DND-41 (cell line): ENCODE measurements around the gene BMP7.

Experiments
- ATAC-seq: fragments of 200-7000 bp; cut with Tn5 transposase; 3 replicates; pipeline ENCODE4 v1.9.1; 2021; ENCODE audit warnings: low read depth; ENCODE audit not compliant: insufficient read depth
- DNase-seq: peaks from one replicate; pipeline ENCODE4 v3.0.0-alpha.2; 2020
- H2AFZ ChIP-seq: 2 replicates; pipeline ENCODE4 v1.6.0; 2012; ENCODE audit warnings: low read depth, low read length
- H3K27ac ChIP-seq: 2 replicates; pipeline ENCODE4 v1.5.1; 2012; ENCODE audit warnings: low read length, inconsistent platforms
- H3K27me3 ChIP-seq: fragments of 200-600 bp; sonication (generic); 2 replicates; pipeline ENCODE4 v1.6.0; 2012; ENCODE audit warnings: low read length, mild to moderate bottlenecking, inconsistent platforms; ENCODE audit not compliant: insufficient read depth, poor library complexity
- H3K36me3 ChIP-seq: 2 replicates; pipeline ENCODE4 v1.5.1; 2012; ENCODE audit warnings: low read length, inconsistent platforms; ENCODE audit not compliant: insufficient read depth
- H3K4me1 ChIP-seq: 2 replicates; pipeline ENCODE4 v1.5.1; 2012; ENCODE audit warnings: mild to moderate bottlenecking, low read length; ENCODE audit not compliant: insufficient read depth
- H3K4me2 ChIP-seq: 2 replicates; pipeline ENCODE4 v1.6.0; 2012; ENCODE audit warnings: mild to moderate bottlenecking, moderate library complexity, low read length, inconsistent platforms; ENCODE audit not compliant: insufficient read depth
- H3K4me3 ChIP-seq, 2 experiments: fragments of 200-600 bp in 1 of 2; shearing (Covaris generic) in 1 of 2; 2 replicates each; pipeline ENCODE4 v1.5.1; 2012 to 2016; ENCODE audit warnings: inconsistent platforms in 2 of 2, low read length in 2 of 2, mild to moderate bottlenecking in 2 of 2, low read depth in 1 of 2, moderate library complexity in 1 of 2
- H3K79me2 ChIP-seq: 2 replicates; pipeline ENCODE4 v1.6.0; 2012; ENCODE audit warnings: low read length, inconsistent platforms; ENCODE audit not compliant: insufficient read depth
- H3K9ac ChIP-seq: 2 replicates; pipeline ENCODE4 v1.6.0; 2012; ENCODE audit warnings: low read depth, mild to moderate bottlenecking, inconsistent platforms, low read length, moderate library complexity
- H3K9me3 ChIP-seq: 2 replicates; pipeline ENCODE4 v1.5.1; 2012; ENCODE audit warnings: low read length, moderate library complexity, mild to moderate bottlenecking, inconsistent platforms; ENCODE audit not compliant: insufficient read depth, severe bottlenecking
- H4K20me1 ChIP-seq: 2 replicates; pipeline ENCODE4 v1.6.0; 2012; ENCODE audit warnings: low read length; ENCODE audit not compliant: insufficient read depth
- CTCF ChIP-seq: IDR thresholded peaks from 2 replicates; pipeline ENCODE4 v1.5.1; 2012; ENCODE audit warnings: borderline replicate concordance, low read length, moderate library complexity, mild to moderate bottlenecking; ENCODE audit not compliant: poor library complexity, severe bottlenecking; ENCODE audit errors: extremely low read depth
- EZH2 ChIP-seq: IDR thresholded peaks from 3 replicates; pipeline ENCODE4 v1.6.1; 2012; ENCODE audit warnings: borderline replicate concordance, low read depth, mild to moderate bottlenecking, moderate library complexity, low read length, inconsistent platforms; ENCODE audit not compliant: severe bottlenecking

Gene BMP7

GRCh38 chr20:57177636-57178280 is 88.7 kb downstream of the BMP7 start:
- DNase-seq (no peak), ATAC-seq (no peak)
- H3K4me2 ChIP-seq = no peak overlapping the region
- H3K27me3 ChIP-seq = peaks cover 5% of the 10 kb centered on the region
- no peak for TF ChIP-seq CTCF
- no peak for TF ChIP-seq EZH2
- H3K79me2 ChIP-seq = no peaks in the 10 kb centered on the region
- H4K20me1 ChIP-seq = no peaks in the 10 kb centered on the region
- no peaks in the 10 kb centered on the region for H3K9me3 ChIP-seq
- no peak overlapping the region for H2AFZ ChIP-seq
- H3K27ac ChIP-seq = no peak overlapping the region
- no peak overlapping the region for H3K4me3 ChIP-seq
- H3K9ac ChIP-seq = no peak overlapping the region
- H3K36me3 ChIP-seq = no peaks in the 10 kb centered on the region
- no peaks in the 10 kb centered on the region for H3K4me1 ChIP-seq

- Histone ChIP-seq H3K4me2 (no peak overlapping the region), H3K9ac (no peak overlapping the region), H2AFZ (no peak overlapping the region), H4K20me1 (no peaks in the 10 kb centered on the region), H3K27ac (no peak overlapping the region), H3K4me1 (no peaks in the 10 kb centered on the region), H3K9me3 (no peaks in the 10 kb centered on the region), H3K4me3 (no peak overlapping the region), H3K36me3 (no peaks in the 10 kb centered on the region), H3K79me2 (no peaks in the 10 kb centered on the region), H3K27me3 (peaks cover 5% of the 10 kb centered on the region)
- TF ChIP-seq EZH2 (no peak), CTCF (no peak)
- ATAC-seq (no peak), DNase-seq (no peak)
Observed at GRCh38 chr20:57176842-57177241, 89.6 kb downstream of the BMP7 start.

GRCh38 chr20:57175397-57176010 is 90.9 kb downstream of the BMP7 start:
- H3K4me2 ChIP-seq = no peak overlapping the region
- ATAC-seq = no peak
- no peak overlapping the region for H3K9ac ChIP-seq
- no peaks in the 10 kb centered on the region for H3K4me1 ChIP-seq
- no peaks in the 10 kb centered on the region for H4K20me1 ChIP-seq
- H3K27ac ChIP-seq = no peak overlapping the region
- DNase-seq = no peak
- no peaks in the 10 kb centered on the region for H3K36me3 ChIP-seq
- no peak overlapping the region for H2AFZ ChIP-seq
- H3K79me2 ChIP-seq = no peaks in the 10 kb centered on the region
- H3K27me3 ChIP-seq = peaks cover 9% of the 10 kb centered on the region
- TF ChIP-seq CTCF (no peak), EZH2 (no peak)
- no peak overlapping the region for H3K4me3 ChIP-seq
- H3K9me3 ChIP-seq = no peaks in the 10 kb centered on the region
